Neural cell (in vitro differentiated cells): ENCODE results near the gene CNTN4.

ENCODE experiments used
- MXI1 ChIP-seq: fragments of 450-650 bp; conservative IDR thresholded peaks from 2 replicates; pipeline ENCODE4 v1.6.1; 2014; ENCODE audit warnings: antibody characterized with exemption, mild to moderate bottlenecking; ENCODE audit not compliant: poor library complexity, severe bottlenecking
- TF ChIP-seq, protein P1 (sequence below): fragments of 450-650 bp; IDR thresholded peaks from 2 replicates; pipeline ENCODE4 v1.5.1; 2014; ENCODE audit warnings: antibody characterized with exemption, mild to moderate bottlenecking, moderate library complexity; ENCODE audit not compliant: poor library complexity, severe bottlenecking

DNA sequence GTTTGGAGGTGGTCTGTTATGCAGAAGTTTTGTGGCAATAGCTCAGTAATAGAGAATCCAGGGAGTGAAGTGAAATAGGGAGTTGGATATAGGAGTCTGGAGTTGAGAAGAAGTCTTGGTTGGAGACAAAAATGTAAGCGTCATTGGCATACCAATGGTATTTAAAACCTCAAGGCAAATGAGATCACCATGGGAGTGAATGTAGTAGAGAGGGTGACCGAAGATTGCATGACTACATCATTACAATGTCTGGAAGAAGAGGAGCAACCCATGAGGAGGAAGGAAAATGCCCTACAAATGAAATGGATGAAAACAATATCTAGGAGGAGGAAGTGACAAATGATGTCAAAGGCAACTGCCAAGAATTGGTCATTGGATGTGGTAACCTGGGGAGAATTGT, 54.4 kb downstream of the CNTN4 start:
- no peak for TF ChIP-seq MXI1
- TF ChIP-seq, protein P1, sequence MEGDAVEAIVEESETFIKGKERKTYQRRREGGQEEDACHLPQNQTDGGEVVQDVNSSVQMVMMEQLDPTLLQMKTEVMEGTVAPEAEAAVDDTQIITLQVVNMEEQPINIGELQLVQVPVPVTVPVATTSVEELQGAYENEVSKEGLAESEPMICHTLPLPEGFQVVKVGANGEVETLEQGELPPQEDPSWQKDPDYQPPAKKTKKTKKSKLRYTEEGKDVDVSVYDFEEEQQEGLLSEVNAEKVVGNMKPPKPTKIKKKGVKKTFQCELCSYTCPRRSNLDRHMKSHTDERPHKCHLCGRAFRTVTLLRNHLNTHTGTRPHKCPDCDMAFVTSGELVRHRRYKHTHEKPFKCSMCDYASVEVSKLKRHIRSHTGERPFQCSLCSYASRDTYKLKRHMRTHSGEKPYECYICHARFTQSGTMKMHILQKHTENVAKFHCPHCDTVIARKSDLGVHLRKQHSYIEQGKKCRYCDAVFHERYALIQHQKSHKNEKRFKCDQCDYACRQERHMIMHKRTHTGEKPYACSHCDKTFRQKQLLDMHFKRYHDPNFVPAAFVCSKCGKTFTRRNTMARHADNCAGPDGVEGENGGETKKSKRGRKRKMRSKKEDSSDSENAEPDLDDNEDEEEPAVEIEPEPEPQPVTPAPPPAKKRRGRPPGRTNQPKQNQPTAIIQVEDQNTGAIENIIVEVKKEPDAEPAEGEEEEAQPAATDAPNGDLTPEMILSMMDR: no peak
